Measurements from ENCODE around the gene FOXD1. TPM values are rescaled to one million over a fixed set of nuclear protein-coding genes. Genes with fewer than 3 reads are reported as not detected.
"Not testable (repeated sequence)": the region's sequence is repeated elsewhere in the genome, so short reads cannot be mapped to it uniquely, and the experiment has no call there.

Gene FOXD1
- total RNA-seq, 1 experiment from 2014 or later: 7.8 TPM

DNA sequence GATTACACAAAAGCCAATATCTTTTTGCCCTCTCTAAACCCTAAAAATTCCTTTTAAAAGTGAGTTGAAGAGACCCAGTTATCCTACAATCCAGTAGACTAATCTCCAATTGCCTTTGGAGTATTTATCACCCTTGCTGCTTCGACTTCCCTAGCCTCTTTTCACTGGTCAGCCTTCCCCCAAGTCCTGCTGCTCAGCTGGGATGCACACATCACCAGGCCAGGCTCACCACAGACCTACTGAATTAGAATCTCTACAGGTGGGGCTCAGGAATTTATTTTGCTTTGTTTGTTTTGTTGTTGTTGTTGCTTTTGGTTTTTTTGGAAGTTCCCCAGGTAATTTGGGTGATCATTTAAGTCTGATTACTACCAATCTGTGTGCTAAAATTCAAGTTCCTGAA is 11.6 kb upstream of the FOXD1 start:
- H3K4me3 Mint-ChIP-seq (ENCODE audit: low read depth, unreplicated experiment): no peak overlapping the region
- no peak overlapping the region for H3K27ac Mint-ChIP-seq (ENCODE audit: unreplicated experiment)
- no peaks in the 10 kb centered on the region for H3K9me3 Mint-ChIP-seq (ENCODE audit: low read depth, unreplicated experiment)
- TF ChIP-seq, protein P1, sequence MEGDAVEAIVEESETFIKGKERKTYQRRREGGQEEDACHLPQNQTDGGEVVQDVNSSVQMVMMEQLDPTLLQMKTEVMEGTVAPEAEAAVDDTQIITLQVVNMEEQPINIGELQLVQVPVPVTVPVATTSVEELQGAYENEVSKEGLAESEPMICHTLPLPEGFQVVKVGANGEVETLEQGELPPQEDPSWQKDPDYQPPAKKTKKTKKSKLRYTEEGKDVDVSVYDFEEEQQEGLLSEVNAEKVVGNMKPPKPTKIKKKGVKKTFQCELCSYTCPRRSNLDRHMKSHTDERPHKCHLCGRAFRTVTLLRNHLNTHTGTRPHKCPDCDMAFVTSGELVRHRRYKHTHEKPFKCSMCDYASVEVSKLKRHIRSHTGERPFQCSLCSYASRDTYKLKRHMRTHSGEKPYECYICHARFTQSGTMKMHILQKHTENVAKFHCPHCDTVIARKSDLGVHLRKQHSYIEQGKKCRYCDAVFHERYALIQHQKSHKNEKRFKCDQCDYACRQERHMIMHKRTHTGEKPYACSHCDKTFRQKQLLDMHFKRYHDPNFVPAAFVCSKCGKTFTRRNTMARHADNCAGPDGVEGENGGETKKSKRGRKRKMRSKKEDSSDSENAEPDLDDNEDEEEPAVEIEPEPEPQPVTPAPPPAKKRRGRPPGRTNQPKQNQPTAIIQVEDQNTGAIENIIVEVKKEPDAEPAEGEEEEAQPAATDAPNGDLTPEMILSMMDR (IDR thresholded peaks at IDR 0.05; ENCODE audit: unreplicated experiment): no peak
- no TSS peak for BruUV-seq (replicated peaks)
- H3K27me3 Mint-ChIP-seq (ENCODE audit: unreplicated experiment): peaks cover 38% of the 10 kb centered on the region
- no peak for DNase-seq
- H3K4me1 Mint-ChIP-seq (ENCODE audit: low read depth, unreplicated experiment): no peaks in the 10 kb centered on the region
- H3K36me3 Mint-ChIP-seq (ENCODE audit: insufficient read depth, unreplicated experiment): no peaks in the 10 kb centered on the region
- CTCF ChIA-PET: no interaction called here
- intact Hi-C loops (cut with micrococcal nuclease; ENCODE audit: unreplicated experiment): no loop called here

DNA sequence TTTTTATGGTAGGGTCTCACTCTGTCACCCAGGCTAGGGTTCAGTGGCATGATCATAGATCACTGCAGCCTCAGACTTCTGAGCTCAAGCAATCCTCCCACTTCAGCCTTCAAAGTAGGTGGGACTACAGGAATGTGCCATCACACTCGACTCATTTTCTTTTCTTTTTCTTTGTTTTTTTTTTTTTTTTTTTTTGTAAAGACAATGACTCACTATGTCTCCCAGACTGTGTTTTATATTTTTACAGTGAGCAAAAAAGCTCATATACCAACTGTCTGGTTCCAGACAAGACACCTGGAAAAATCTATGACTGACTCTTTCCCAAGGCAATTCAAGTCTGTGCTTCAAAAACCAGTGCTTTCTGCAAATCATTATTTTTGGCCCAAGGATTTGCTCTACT is 10.8 kb upstream of the FOXD1 start:
- DNase-seq: no peak
- CTCF ChIA-PET: interaction anchor here (0.6 to 1.0 kb wide), 3 partner anchors 8 to 618 kb away, joined by 3 to 5 read pairs (median 3); no protein-coding TSS in a partner anchor
- H3K27ac Mint-ChIP-seq (ENCODE audit: unreplicated experiment): no peak overlapping the region
- no peaks in the 10 kb centered on the region for H3K9me3 Mint-ChIP-seq (ENCODE audit: low read depth, unreplicated experiment)
- no peaks in the 10 kb centered on the region for H3K36me3 Mint-ChIP-seq (ENCODE audit: insufficient read depth, unreplicated experiment)
- no peaks in the 10 kb centered on the region for H3K4me1 Mint-ChIP-seq (ENCODE audit: low read depth, unreplicated experiment)
- intact Hi-C loops (cut with micrococcal nuclease; ENCODE audit: unreplicated experiment): no loop called here
- no TSS peak for BruUV-seq (replicated peaks)
- peaks cover 30% of the 10 kb centered on the region for H3K27me3 Mint-ChIP-seq (ENCODE audit: unreplicated experiment)
- TF ChIP-seq, protein P1 (IDR thresholded peaks at IDR 0.05; ENCODE audit: unreplicated experiment): no peak
- H3K4me3 Mint-ChIP-seq (ENCODE audit: low read depth, unreplicated experiment): no peak overlapping the region

DNA sequence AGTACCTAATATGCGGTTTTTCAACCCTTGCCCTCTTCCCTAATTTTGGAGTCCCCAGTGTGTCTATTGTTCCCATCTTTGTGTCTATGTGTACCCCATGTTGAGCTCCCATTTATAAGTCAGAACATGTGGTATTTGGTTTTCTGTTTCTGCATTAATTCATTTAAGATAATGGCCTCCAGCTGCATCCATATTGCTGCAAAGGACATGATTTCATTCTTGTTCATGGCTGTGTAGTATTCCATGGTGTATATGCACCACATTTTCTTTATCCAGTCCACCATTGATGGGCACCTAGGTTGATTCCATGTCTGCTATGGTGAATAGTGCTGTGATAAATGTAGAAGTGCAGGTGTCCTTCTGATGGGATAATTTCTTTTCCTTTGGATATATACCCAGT is 7.9 kb upstream of the FOXD1 start:
- H3K27ac Mint-ChIP-seq (ENCODE audit: unreplicated experiment); CTCF ChIA-PET: not testable (repeated sequence)

DNA sequence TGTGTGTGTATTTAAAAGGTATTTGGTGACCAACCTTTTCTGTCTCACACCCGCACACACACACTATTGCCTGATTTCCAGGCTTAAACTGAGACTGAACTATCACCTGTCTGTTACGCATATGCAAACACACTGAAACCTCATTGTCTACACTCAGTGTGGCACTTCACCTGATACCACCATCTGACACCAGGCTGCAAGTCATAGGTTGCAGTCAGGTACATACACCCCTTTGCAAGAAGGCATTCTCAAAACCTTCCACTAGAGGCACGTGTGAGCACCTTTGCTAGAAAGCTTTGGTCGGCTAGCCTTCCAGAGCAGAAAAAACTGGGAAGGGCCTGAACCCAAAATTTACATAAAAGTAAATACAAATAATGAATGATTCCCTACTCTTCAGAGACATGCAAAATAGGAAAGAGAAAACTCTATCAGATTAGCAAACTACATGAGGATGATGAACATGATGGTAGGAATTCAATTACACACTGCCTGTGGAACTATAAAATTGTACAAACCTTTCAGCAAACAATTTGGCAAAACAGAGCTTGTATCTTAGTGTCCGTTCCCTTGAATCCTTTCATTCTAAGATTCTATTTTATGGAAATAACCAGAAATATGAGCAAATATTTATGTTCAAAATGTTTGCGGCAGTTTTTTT is 5.9 kb upstream of the FOXD1 start:
- Mint-ChIP-seq H3K27me3 (ENCODE audit: unreplicated experiment) (peaks cover 43% of the 10 kb centered on the region), H3K36me3 (ENCODE audit: insufficient read depth, unreplicated experiment) (peaks cover 9% of the 10 kb centered on the region), H3K9me3 (ENCODE audit: low read depth, unreplicated experiment) (no peaks in the 10 kb centered on the region), H3K4me1 (ENCODE audit: low read depth, unreplicated experiment) (peaks cover 10% of the 10 kb centered on the region), H3K4me3 (ENCODE audit: low read depth, unreplicated experiment) (no peak overlapping the region), H3K27ac (ENCODE audit: unreplicated experiment) (no peak overlapping the region)
- CTCF ChIA-PET: interaction anchor here (0.7 to 1.2 kb wide), 4 partner anchors 42 to 238 kb away, joined by 3 to 11 read pairs (median 6); partner anchors contain the start of gene BTF3
- TF ChIP-seq, protein P1 (IDR thresholded peaks at IDR 0.05; ENCODE audit: unreplicated experiment): peak; percentile 58
- no TSS peak for BruUV-seq (replicated peaks)
- peak; percentile 83 for DNase-seq
- intact Hi-C loops (cut with micrococcal nuclease; ENCODE audit: unreplicated experiment): loop anchor here (5.0 kb wide), 4 partner anchors 43 to 372 kb away; partner anchors contain the start of gene BTF3

More for the DNA sequence above, 7.9 kb upstream of the FOXD1 start:
- H3K9me3 Mint-ChIP-seq (ENCODE audit: low read depth, unreplicated experiment); BruUV-seq (replicated peaks); H3K36me3 Mint-ChIP-seq (ENCODE audit: insufficient read depth, unreplicated experiment); intact Hi-C loops (cut with micrococcal nuclease; ENCODE audit: unreplicated experiment); DNase-seq; H3K4me1 Mint-ChIP-seq (ENCODE audit: low read depth, unreplicated experiment); H3K4me3 Mint-ChIP-seq (ENCODE audit: low read depth, unreplicated experiment): not testable (repeated sequence)
- peaks cover 34% of the 10 kb centered on the region for H3K27me3 Mint-ChIP-seq (ENCODE audit: unreplicated experiment)

DNA sequence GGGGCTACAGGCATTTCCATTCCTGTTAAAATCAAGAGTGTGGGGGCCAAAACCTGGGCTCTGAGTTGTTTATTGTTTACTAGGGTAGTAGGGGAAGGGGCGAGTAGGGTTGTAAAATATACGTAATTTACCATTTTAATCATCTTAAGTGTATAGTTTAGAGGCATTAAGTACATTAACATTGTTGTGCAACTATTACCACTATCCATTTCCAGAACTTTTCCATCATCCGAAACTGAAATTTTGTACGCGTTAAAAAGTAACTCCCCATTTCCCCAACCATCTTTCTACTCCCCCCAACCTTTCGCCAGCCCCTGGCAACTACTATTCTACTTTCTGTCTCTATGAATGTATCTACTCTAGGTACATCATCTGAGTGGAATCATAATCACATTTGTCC is 3.6 kb upstream of the FOXD1 start:
- intact Hi-C loops (cut with micrococcal nuclease; ENCODE audit: unreplicated experiment): loop anchor here (5.0 kb wide), 4 partner anchors 45 to 370 kb away; partner anchors contain the start of gene BTF3
- no peaks in the 10 kb centered on the region for H3K9me3 Mint-ChIP-seq (ENCODE audit: low read depth, unreplicated experiment)
- peaks cover 43% of the 10 kb centered on the region for H3K27me3 Mint-ChIP-seq (ENCODE audit: unreplicated experiment)
- CTCF ChIA-PET: no interaction called here
- BruUV-seq (replicated peaks): no TSS peak
- no peak overlapping the region for H3K4me3 Mint-ChIP-seq (ENCODE audit: low read depth, unreplicated experiment)
- peaks cover 10% of the 10 kb centered on the region for H3K4me1 Mint-ChIP-seq (ENCODE audit: low read depth, unreplicated experiment)
- TF ChIP-seq, protein P1 (IDR thresholded peaks at IDR 0.05; ENCODE audit: unreplicated experiment): no peak
- DNase-seq: no peak
- peaks cover 27% of the 10 kb centered on the region for H3K36me3 Mint-ChIP-seq (ENCODE audit: insufficient read depth, unreplicated experiment)
- H3K27ac Mint-ChIP-seq (ENCODE audit: unreplicated experiment): no peak overlapping the region

Data from Calu3 (cell line).